HG03575 (cell line): ENCODE data around the gene NTN5.
A peak's percentile ranks its signal among the peaks of the same experiment; 100 is the strongest.

Experiments
- ATAC-seq: cut with Tn5 transposase; IDR thresholded peaks from one replicate; pipeline ENCODE4 v1.9.1; 2021; ENCODE audit not compliant: unreplicated experiment, insufficient number of reproducible peaks, low FRiP score; ENCODE audit errors: extremely low read depth

NTN5 gene

GRCh38 chr19:48623556-48624066 lies 49.2 kb downstream of the NTN5 start:
- no peak for ATAC-seq

- ATAC-seq: no peak
Observed at GRCh38 chr19:48619692-48620585, 52.9 kb downstream of the NTN5 start.

- peak; percentile 58 for ATAC-seq
Observed at GRCh38 chr19:48618916-48619691, 53.7 kb downstream of the NTN5 start, which contains the start of the genes RPL18 and SPHK2. Gene RPL18, minus strand, starts transcription at chr19:48619178. Its CDS starts 35 bp downstream, at chr19:48619143. Gene SPHK2, plus strand, starts transcription at chr19:48619506. Its CDS starts 1,009 bp downstream, at chr19:48620515.

- ATAC-seq: no peak
Observed at GRCh38 chr19:48618278-48618915, 54.4 kb downstream of the NTN5 start.

- no peak for ATAC-seq
Observed at GRCh38 chr19:48617146-48617937, 55.5 kb downstream of the NTN5 start.

GRCh38 chr19:48616491-48617056 lies 56.2 kb downstream of the NTN5 start:
- no peak for ATAC-seq

DNA sequence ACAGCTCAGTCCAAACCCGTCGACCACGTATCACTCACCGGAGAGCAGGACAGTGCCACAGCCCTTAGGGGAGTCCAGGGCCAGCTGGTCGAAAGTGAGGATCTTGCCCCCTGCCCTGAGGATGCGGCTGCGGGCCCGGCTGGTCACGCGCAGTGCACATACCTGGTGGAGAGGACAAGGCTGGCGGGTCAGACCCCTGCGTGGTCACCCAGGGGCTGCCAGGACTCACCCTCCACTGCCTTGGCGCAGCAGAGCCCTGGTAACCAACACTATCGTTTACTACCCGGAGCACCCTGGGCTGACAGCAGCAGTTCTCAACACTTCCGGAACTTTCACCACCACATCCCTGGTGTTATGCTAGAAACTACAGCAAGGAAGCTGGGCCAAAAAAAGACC lies 56.8 kb downstream of the NTN5 start:
- ATAC-seq: no peak

GRCh38 chr19:48615231-48616040 lies 57.4 kb downstream of the NTN5 start:
- no peak for ATAC-seq

GRCh38 chr19:48614436-48615230 lies 58.2 kb downstream of the NTN5 start, which contains the start of gene FAM83E:
Gene FAM83E, minus strand, starts transcription at chr19:48615076. Its CDS starts 1,704 bp downstream, at chr19:48613372.
- ATAC-seq: no peak

DNA sequence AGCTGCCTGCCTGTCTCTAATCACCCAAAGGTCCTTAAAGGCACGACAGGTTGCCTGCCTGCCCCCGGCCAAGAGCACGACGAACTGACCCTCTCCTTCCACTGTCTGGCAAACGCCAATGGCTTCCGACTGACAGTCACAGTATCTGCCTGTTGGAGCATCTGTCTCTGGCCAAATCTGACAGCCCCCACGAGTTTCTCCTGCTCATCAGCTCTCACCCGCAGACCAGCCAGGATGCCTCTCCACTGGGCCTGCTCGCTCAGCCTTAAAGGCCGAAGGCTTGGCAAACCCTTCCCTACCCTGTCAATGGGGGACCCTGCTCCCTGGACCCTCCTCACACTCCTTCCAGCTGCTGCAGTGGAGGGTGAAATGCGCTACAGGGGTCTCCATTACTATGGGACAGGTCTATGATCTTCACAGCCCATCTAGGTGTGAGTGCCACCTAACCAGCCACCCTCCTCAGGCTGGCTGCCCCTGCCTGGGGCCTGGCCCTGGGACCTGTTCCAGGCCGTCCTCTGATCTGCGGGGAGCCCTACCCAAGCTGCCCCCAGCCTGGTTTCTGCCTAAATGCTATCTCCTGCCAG lies 58.9 kb downstream of the NTN5 start:
- no peak for ATAC-seq

GRCh38 chr19:48613024-48613851 lies 59.6 kb downstream of the NTN5 start:
- no peak for ATAC-seq

- no peak for ATAC-seq
Observed at GRCh38 chr19:48611872-48612271, 60.9 kb downstream of the NTN5 start.
